Activated gamma-delta T cell treated with anti-CD3 and anti-CD28 coated beads, Interleukin-2, amount 50 U/mL, for 16 hours (primary cell): ENCODE results near the gene URB1.
A peak's percentile ranks its signal among the peaks of the same experiment; 100 is the strongest.
"Not testable (repeated sequence)": the region's sequence is repeated elsewhere in the genome, so short reads cannot be mapped to it uniquely, and the experiment has no call there.

Experiments
- DNase-seq: peaks from one replicate; pipeline ENCODE4 v3.0.0-alpha.2; 2020; ENCODE audit warnings: low read depth

URB1 gene, protein sequence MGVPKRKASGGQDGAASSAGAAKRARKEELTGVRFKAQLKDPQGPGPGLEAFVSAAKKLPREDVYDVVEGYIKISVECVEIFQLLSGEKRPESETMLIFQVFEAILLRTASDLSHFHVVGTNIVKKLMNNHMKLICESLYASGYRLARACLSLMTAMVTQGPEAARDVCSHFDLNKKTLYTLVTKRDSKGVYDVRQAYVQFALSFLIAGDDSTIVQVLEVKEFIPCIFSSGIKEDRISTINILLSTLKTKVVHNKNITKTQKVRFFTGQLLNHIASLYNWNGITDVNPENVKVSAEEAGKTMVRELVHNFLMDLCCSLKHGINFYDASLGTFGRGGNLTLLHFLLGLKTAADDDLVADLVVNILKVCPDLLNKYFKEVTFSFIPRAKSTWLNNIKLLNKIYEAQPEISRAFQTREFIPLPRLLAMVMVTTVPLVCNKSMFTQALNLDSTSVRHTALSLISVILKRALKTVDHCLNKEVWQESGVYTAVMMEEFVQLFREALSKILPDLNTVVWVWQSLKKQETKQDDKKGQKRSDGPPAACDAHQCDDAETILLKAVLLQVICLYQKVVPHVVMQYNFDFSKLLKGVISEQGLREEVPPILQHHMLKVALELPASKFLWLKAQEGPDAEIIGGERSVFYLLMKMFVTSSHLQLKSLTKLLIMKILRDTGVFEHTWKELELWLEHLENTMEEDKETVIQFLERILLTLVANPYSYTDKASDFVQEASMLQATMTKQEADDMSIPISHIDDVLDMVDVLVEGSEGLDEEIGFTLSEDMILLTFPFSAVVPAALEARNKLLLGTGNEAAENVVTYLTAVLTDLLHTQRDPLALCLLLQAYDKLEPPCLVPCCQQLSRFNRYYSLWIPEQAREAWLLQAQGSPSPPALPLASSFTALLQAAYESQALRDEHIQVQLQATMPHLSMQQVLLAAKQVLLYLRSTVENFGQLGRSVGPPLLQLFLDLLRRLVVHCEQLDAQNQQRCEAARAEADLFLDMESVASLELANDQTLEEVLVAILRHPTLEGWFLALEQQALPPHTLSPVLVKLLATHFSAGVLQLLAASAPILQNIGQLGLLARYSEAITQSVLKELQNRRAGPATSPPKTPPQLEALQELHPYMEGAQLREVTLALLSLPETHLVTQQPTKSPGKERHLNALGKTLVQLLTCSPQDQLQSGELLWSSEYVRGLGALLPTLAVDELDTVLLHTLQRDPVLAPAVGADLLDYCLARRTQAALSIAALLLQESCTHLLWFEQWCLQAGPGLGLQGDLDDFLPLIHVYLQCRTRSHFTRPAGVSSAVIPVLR (N-terminal part only)

DNA sequence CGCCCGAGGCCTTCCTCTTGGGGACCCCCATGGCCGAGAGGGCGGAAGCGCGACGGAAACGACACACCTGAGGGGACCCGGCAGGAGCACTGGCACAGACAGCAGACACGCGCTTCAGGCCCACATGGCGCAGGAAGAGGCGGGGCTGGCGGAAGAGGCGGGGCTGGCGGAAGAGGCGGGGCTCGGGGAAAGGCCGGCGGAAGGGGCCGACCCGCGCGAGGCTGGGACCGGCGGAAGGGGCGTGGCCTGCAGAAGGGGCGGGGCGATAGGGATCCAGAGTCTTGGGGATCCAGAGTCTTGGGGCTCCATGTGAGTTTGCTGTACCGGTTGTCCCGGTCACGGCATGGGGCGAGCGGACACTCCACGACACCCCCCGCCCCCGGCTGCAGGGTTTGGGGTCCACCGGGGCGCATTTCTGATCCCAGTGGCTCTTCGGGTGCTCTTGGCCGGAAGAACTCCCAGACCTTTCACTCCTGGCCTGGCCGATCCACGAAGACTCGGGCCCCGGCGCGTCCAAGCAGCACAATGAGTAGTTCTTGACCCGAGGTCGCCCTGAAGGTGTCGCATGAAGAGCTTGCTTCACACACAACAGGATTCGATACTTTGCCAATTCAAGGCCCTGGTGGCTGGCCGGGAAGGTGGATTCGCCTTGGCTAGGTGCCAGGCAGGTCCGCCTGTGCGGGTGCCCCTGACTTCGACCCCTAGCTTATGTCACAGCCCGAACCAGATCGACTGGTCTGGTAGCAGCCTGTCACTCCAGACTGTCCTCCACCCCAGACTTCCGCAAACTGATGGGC is at the start of gene URB1:
URB1 (minus strand) TSS at position 133 of the 797 bp plus-strand sequence; CDS start at position 31, 102 bp downstream.
- peak; percentile 94 for DNase-seq

DNA sequence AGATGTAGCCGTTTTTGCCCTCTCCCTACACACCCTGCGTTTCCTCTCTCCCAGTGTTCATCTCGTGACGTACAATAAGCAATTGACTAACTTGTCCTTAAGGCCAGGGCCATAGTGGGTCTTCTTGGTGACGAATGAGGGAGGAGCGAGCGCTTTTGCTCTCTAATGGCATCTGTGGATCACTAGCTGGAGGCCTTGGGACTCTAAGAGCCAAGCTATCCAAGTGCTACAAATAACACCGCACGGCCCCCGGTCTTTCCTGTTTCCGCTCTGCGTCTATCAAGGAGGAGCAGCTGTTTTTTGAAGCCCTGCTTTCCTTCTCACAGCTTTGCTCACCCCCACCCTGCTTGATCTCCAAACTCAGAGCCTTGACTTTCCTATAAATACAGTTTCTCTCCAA is 44.9 kb upstream of the URB1 start:
- DNase-seq, result no peak

DNA sequence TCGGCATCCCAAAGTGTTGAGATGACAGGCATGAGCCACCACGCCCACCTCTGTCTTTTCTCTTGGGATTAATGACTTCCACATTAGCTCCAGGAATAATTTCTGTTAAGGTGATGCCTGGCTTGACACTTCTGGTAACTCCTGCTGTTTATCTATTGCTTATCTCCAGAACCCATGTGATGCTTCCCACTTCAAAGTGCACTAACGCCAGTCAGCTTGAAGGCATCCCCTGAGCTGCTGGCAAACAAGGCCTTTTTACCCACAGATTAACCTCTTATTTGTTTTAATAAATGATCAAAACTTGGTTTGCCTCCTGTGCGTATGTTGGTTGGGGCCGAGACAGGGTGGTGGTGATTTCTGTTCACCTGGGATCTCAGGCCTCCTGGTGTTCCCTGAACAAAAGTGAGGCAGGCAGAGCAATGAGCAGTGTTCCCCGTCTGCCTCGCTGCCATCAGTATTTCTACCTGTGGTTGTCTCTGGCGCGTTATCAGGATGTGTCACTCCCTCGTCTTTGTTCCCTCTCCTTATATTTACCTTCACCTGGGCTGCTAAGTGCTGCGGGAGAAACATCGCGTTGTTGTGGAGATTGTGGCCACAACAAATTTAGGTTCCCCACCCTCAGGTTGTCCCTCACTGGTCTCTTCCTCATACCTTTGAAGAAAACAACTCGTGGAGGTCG is 40.3 kb upstream of the URB1 start:
- not testable (repeated sequence) for DNase-seq

DNA sequence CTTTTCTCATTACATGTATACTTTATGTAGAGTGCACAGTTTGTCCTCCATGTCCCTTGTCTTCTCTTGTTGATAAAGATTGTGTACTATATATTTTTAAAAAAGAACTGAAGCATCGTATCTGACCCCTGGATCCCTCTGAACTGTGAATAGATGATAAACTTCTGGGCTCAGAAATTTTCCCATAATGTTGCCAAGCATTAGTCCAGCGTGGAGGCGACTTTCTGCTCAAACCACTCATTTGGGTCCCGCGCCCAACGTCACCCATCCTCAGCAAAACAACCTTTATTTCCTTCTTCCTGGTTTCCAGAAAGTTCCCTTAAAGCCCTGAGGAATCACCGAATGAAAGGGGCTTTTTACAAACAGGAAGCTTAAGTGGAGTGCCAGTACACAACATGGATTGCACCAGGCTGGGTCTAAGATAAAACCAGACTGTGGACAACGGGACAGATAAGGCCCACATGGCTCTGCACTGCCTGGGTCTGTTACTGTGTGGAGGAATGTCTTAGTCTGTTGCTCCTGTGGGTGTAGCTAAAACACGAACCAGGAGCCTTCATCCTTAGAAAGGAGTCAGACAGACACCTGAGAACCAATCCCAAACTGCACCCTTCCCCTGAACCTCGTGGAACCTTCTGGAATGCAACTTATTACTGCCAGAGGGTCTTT is 35.3 kb upstream of the URB1 start:
- DNase-seq, result no peak

DNA sequence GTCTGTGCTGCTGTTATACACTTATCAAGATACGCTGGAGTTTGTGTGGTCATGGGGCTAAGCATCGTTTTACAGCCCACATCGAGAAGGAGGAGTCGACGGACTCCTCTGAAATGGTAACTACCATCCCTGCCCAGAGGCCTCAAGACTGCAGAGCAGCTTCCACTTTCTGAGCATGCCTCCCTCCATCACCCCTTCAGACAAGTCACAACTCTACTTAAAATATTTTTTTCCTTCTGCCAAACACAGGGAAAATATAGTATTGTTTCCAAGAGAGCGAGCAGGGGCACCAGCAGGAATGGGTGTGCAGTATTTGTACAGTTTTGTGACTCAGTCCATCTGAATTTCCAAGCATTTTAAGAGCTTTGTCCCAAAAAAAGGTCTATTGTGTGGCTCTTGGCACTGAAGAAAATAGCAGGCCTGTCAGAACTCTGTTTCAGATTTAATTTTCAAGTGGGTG is 33.8 kb upstream of the URB1 start:
- DNase-seq, result no peak

DNA sequence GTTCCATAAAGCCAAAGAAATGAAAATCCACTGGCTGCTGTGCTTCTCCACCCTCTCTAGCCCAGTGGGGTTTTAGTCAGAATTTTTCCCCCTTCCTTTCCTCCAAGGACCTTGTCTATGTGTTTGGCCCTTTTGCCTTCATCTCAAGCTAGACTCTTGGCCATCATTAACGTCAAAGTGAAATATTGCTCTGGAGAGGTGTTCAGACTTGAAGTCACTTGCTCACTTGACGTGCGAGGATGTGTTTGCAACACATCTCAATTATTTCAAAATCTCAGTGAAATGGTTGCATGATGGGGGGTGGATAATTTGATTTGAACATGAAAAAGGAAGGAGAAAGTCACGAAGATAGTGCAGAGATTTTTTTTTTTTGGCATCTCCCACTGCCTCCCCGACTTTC is 33.3 kb upstream of the URB1 start:
- DNase-seq, result no peak

DNA sequence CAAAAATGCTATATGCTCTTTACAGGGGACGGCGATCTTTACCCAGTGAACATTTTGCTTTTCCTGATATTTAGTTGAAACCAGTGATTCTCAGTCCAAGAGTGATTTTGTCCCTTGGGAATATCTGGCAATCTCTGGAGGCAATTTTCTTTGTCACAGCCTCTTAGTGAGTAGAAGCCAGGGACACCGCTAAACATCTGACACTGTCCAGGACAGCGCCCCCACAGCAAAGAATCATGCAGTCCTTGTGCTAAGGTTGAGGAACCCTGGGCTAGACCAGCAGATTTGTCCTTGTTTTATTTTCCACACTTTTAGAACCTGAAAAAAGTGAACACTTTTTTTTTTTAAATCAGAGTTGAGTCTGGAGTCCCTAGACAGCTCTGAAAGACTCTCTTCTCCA is 32.8 kb upstream of the URB1 start:
- no peak for DNase-seq

DNA sequence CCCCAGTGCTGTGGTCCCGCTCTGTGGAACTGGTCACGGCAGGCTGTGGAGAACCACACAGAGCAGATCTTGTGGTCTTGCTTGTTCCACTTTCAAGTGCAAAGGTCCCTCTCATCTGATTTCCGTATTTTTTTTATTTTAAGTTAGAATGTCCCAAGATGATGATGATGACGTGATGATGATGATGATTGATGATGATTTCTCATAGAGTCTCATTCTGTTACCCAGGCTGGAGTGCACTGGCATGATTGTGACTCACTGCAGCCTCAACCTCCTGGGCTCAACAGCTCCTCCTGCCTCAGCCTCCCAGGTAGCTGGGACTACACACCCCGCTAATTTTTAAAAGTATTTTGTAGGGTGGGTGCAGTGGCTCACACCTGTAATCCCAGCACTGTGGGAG is 31.9 kb upstream of the URB1 start:
- DNase-seq, result no peak

DNA sequence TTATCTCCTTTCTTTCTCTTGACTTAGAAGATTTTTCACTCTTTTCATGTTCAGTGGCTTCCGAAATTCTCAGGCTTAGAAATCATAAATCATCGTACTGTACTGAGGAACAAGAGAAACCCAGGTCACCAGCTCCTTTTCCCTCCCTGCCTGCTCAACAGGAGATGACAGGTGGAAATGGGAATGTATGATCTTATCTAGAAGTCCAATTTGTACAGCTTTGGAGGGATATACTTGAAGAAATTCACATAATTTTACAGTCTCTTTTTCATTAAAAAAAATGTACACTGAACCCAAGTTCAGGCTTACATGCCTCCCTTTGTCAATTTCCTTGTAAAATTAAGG is 31.4 kb upstream of the URB1 start:
- DNase-seq, result no peak

DNA sequence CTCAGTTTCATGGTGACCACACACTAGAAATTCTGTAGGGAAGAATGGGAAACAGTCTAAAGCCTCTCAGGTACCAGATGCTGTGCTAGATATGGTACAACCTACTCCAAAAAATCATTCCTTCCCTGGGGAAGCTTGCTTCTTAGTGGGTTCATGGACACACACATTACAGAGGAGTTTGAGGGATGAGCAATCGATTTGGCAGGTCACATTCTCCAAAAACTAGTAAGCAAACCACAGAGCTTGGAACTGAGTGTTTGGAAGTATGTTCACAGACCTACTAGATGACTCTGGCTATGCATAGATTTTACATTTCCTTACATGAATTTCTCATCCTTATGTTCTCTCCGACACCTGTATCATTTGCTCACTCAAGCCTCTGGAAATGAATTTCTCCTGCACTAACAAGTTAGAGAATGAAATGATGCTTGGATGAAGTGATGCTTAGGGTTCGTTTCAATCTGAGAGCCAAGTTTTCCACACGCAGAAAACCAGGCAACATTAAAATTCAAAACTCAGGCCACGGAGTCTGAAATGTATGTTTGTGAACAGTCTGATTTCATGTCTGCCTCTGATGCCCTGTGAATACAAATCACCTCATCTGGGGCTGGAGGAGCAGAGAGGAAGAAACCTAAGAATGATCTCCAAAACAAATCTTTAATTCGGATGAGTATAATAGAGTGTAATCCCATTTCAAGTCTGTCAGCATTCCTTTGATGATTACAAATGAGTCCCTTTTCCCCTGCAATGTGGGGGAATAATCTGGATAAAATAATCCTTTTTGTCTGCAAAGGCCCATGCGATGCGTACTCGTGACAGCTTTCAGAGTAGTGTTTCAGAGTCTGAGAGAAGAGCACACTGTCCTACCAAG is 30.7 kb upstream of the URB1 start:
- no peak for DNase-seq

DNA sequence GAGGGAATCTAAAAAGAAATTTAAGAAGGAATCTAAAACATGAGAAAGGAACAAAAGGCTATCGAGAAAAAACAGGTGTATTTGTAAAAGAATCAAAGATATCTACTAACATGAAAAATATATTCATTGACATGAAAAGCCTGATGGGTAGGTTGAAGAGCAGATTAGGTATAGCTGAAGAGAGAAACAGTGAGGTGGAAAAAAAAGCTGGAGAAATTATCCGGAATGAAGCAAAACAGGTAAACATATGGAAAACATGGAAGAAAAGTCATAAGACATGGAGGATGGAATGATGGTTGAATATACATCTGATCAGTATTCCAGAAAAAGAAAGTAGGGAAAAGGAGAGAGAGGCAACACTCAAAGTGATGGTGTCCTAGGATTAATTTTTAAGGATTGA is 29.3 kb upstream of the URB1 start:
- DNase-seq, result no peak

DNA sequence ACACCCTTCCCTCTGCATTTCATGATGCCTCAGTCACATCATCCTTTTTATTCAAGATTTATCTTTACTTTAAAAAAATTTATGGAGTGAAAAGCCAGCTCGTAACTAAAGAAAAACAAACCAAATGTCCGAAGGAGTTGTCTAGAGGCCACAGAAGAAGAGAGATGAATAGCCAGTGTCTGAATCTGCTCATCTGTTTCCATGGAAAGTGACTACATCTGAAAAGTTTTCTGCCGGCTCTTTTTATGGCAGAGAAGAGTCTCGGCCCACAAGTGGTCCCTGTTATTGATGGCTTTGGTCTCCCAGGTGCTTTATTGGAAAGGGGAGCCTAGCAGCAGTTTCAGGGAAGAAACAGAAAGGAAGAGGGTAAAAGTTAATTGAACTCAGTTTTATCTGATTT is 25.3 kb upstream of the URB1 start:
- no peak for DNase-seq

DNA sequence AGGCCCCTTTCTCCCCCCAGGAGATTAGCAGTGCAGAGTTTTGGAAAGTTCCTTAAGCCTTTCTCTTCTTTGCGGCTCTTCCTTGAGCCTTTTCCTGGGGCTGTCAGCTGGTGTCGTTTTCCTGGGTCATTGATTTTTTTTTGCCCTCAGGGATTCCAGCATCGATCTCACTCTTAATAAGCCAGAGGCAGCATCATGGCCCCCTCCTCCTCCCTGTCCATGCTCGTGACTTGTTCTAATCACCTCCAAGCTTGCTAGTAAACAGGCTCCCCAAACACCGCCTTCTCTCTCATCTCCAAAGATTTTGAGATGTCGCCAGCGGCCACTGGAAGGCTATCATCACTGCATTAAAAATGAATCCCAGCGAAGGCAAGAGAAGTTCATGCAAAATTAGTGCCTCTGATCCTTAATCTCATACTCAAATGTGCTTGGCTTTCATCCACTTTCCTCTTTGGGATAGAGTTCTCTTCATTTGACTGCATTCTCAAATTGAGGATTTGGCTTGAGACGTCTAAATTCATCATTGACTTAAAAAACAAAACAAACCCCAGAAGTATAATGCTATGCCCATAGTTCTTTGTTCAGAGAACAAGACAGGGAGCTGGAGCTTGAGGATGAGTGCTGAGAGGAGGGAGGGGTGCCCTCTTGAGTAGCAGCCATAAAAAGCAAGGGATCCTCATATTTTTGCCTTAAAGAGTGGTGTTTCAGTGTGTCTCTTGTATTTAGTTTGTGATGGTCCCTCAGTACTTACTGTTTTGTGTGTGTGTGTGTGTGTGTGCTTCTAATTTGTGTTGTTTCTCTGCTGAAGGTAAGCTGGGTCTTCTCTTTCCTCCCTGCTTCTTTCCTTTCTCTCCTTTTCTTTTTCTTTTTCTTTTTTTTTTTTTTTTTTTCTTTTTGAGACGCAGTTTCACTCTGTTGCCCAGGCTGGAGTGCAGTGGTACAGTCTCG is 22.9 kb upstream of the URB1 start:
- no peak for DNase-seq

DNA sequence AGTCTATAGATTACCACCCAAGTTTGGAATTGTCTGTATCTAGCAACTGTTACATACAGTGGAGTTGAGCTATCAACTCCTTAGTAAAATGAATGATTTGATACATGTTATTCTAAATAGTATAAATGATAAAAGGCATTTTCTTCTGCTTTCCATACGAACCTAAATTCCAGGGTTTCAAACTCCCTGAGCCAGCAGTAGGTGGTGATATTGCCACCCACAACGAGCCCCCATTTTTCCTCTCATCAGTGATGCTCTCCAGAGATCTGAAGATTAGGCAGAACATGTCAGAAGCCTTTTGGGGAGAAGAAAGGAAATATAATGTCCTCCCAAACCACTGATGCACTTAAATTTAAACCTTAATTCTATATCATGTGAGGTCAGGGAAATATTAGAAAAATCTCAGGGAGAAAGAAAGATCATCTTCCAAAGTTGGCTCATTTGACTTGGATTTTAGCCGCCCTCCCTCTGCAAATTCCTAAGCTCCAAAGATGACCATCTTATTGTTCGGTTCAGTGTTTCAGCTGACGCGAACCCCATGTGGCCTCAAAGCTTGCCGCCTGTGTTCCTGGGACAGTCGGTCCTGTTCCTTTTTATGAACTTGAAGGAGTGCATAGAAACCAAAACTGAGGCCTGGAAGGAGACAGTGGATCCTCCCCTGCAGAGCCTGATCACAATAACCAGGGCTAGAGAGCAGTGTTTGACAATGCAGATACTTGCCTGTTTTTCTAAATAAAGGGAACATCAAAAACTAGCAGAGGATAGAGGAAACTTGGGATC is 22.0 kb upstream of the URB1 start:
- DNase-seq, result no peak

DNA sequence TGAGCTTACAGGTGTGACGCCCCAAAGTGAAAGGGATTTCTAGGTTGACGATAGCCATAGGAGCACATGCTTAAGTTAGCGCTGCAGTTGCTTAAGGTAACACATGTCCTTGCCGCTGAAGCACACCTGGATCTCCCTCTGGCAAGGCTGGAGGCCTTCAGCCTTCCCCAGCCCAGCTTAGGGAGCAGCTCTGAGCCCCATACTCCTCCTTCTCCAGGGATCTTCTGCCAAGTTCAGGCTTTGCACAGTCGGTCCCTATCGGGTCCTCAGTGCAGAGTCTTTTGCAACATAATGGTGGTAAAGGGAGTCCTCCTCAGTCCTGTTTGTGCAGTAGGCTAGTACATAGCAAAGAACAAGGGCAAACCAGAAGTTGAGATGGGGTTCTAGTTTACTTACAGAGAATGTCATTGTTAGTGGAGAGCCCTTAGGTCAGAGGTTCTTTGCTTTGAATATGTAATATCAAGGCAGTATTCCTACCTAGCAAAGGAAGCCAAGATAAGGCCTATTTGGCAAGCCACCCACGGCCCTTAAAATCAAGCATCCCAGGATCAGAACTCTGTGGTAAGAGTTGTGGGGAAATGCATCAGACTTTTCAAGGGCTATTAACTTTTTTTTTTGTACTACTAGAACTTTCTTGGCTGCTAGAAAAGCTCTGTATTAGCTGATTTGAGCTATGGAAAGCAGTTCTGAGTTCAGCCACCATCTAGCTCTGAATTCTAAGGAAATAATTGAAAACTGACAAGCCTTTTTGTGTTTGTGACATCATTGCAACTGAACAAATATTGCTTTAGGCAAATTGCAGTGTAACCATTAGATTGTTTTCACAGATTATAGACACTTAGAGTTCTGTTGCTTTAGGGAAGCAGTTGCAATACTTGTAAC is 21.1 kb upstream of the URB1 start:
- DNase-seq, result no peak

DNA sequence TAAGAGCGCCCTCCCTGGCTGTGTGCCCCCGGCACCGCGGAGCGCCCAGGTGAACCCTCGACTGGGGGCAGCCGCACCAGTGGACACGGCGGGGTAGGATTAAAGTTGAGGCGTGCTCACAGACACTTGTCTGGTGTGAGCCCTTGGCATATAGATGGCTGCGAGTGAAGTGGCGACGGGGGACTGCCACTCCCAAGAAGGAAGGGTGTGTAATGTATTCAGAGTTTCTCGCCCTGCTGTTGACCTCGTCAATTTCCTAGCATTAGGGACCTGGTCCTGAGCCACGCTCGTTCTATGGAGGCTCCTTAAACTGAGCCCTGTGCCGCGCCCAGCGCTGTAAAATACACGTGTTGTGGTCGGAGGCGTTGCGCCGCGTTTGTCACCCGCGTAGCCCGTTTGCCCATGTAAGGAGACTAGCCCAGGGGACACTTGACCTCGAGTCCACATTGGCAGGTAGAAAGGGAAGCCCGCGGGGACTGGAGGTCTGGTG is 20.2 kb upstream of the URB1 start:
- DNase-seq, result peak; percentile 15
